CD4-positive, alpha-beta T cell (primary cell): ENCODE measurements around the gene PCBP2. TPM values are rescaled to one million over a fixed set of nuclear protein-coding genes. Genes with fewer than 3 reads are reported as not detected.
"Not testable (repeated sequence)": the region's sequence is repeated elsewhere in the genome, so short reads cannot be mapped to it uniquely, and the experiment has no call there.

Experiments used
- ATAC-seq: fragments of 200-7000 bp; cut with Tn5 transposase; one replicate; pipeline ENCODE4 v1.10.0; 2022; ENCODE audit warnings: mild to moderate bottlenecking; ENCODE audit not compliant: poor library complexity
- CTCF ChIA-PET: fragments of 350-600 bp; sonication (Branson Sonifier 250); formaldehyde crosslinking; loops from one replicate; lab custom pipeline; 2021; ENCODE audit warnings: antibody characterized with exemption, inconsistent platforms; lab: Charles Lee
- POLR2A ChIA-PET: fragments of 350-600 bp; sonication (Branson Sonifier 250); formaldehyde crosslinking; loops from one replicate; lab custom pipeline; 2021; ENCODE audit warnings: antibody characterized with exemption, inconsistent platforms; lab: Charles Lee
- DNase-seq, 14 experiments: peaks; one replicate each; pipeline ENCODE4 v3.0.0-alpha.2; 2013 to 2020; ENCODE audit warnings: mixed read lengths in 2 of 14
- H3K27ac ChIP-seq, 2 donors: one replicate each; pipeline versions ENCODE4 v1.5.1 to v1.7.0; 2013; ENCODE audit warnings: low read length in 2 of 2, low read depth in 1 of 2, mild to moderate bottlenecking in 1 of 2
- H3K27me3 ChIP-seq, 2 experiments: 1 replicate in 1 of 2; 2 replicates in 1 of 2; pipeline versions ENCODE4 v1.6.1 to v1.7.0; 2013; ENCODE audit warnings: low read length in 2 of 2, control low read depth in 1 of 2, mild to moderate bottlenecking in 1 of 2, moderate library complexity in 1 of 2; ENCODE audit not compliant: insufficient read depth in 2 of 2, control insufficient read depth in 1 of 2
- H3K36me3 ChIP-seq: one replicate; pipeline ENCODE4 v1.6.1; 2013; ENCODE audit warnings: low read length, control low read depth; ENCODE audit not compliant: insufficient read depth
- H3K4me1 ChIP-seq: one replicate; pipeline ENCODE4 v1.6.1; 2013; ENCODE audit warnings: low read length, control low read depth; ENCODE audit not compliant: insufficient read depth
- H3K4me3 ChIP-seq: one replicate; pipeline ENCODE4 v1.5.1; 2013; ENCODE audit warnings: mild to moderate bottlenecking, low read length, moderate library complexity
- H3K9me3 ChIP-seq, 2 experiments: 1 replicate in 1 of 2; 2 replicates in 1 of 2; pipeline versions ENCODE4 v1.6.1 to v1.7.0; 2013; ENCODE audit warnings: low read length in 2 of 2, mild to moderate bottlenecking in 2 of 2, control low read depth in 1 of 2, moderate library complexity in 1 of 2; ENCODE audit not compliant: control insufficient read depth in 1 of 2, insufficient read depth in 1 of 2
- H3K27ac Mint-ChIP-seq: one replicate; pipeline ENCODE4 v1.8.0; 2020; ENCODE audit warnings: mixed read lengths
- H3K27me3 Mint-ChIP-seq: one replicate; pipeline ENCODE4 v1.8.0; 2021; ENCODE audit warnings: mixed read lengths
- H3K36me3 Mint-ChIP-seq: one replicate; pipeline ENCODE4 v1.8.0; 2021; ENCODE audit warnings: low read depth, mixed read lengths
- H3K4me1 Mint-ChIP-seq: one replicate; pipeline ENCODE4 v1.8.0; 2021; ENCODE audit warnings: low read depth, mixed read lengths
- H3K4me3 Mint-ChIP-seq: one replicate; pipeline ENCODE4 v1.8.0; 2020; ENCODE audit warnings: mild to moderate bottlenecking, mixed read lengths
- H3K9me3 Mint-ChIP-seq: one replicate; pipeline ENCODE4 v1.8.0; 2020; ENCODE audit warnings: mixed read lengths
- CTCF ChIP-seq: fragments of 200-600 bp; IDR thresholded peaks from one replicate; pipeline ENCODE4 v1.8.0; 2022; ENCODE audit warnings: antibody characterized with exemption, mild to moderate bottlenecking
- intact Hi-C, 2 experiments: fragments of 100-400 bp; cut with DNase I in 1 of 2; cut with micrococcal nuclease in 1 of 2; formaldehyde crosslinking; loops; one replicate each; pipeline versions ENCODE4 v1.15.1 to v1.9.0; 2023 to 2025; cut with DNase I, micrococcal nuclease
- total RNA-seq, 174 experiments: library from RNA in 2 of 174; stranded (reverse) in 2 of 174; gene quantifications; one replicate each; pipeline ENCODE4 v1.2.3 and lab custom pipeline; 2021 to 2026

The PCBP2 gene
- total RNA-seq, 2 experiments from 2014 or later, result 1,331 to 1,359 TPM

- Mint-ChIP-seq H3K27me3 (no peaks in the 10 kb centered on the region), H3K4me1 (peaks cover 24% of the 10 kb centered on the region), H3K36me3 (peaks cover 95% of the 10 kb centered on the region), H3K4me3 (no peak overlapping the region), H3K27ac (no peak overlapping the region), H3K9me3 (no peaks in the 10 kb centered on the region)
- Histone ChIP-seq H3K9me3 (no peaks in the 10 kb centered on the region), H3K27ac (no peak overlapping the region), H3K27me3 (no peaks in the 10 kb centered on the region), H3K4me1 (peaks cover 3% of the 10 kb centered on the region), H3K4me3 (no peak overlapping the region), H3K36me3 (peaks cover 95% of the 10 kb centered on the region)
- DNase-seq (no peak), ATAC-seq (no peak)
- POLR2A ChIA-PET, result interaction anchor here (1.2 to 3.6 kb wide), 2 partner anchors 19 to 101 kb away, joined by 3 to 24 read pairs; partner anchors contain the start of genes MAP3K12, SP1 and TARBP2
- intact Hi-C loops, result no loop called here
- TF ChIP-seq CTCF, result no peak
- CTCF ChIA-PET, result interaction anchor here (1.1 to 2.4 kb wide), 2 partner anchors 8 to 28 kb away, joined by 3 to 9 read pairs; no protein-coding TSS in a partner anchor
Measured at GRCh38 chr12:53480491-53481442, 28.9 kb downstream of the PCBP2 start.

GRCh38 chr12:53481458-53481857, 29.6 kb downstream of the PCBP2 start:
- H3K4me3 ChIP-seq, H3K4me3 Mint-ChIP-seq, H3K27ac ChIP-seq, H3K27me3 ChIP-seq, H3K9me3 Mint-ChIP-seq, DNase-seq, H3K27ac Mint-ChIP-seq, intact Hi-C loops, H3K4me1 ChIP-seq, H3K9me3 ChIP-seq, H3K27me3 Mint-ChIP-seq, ATAC-seq: not testable (repeated sequence)
- H3K36me3 ChIP-seq, result peaks cover 95% of the 10 kb centered on the region
- CTCF ChIA-PET, result interaction anchor here (0.6 to 2.4 kb wide), 5 partner anchors 9 to 147 kb away, joined by 3 to 9 read pairs (median 3); no protein-coding TSS in a partner anchor
- POLR2A ChIA-PET, result interaction anchor here (0.9 to 3.6 kb wide), 7 partner anchors 8 to 102 kb away, joined by 3 to 24 read pairs (median 4); partner anchors contain the start of genes MAP3K12, SP1 and TARBP2
- Mint-ChIP-seq H3K36me3 (peaks cover 89% of the 10 kb centered on the region), H3K4me1 (peaks cover 18% of the 10 kb centered on the region)

GRCh38 chr12:53481939-53482586, 30.2 kb downstream of the PCBP2 start:
- no peaks in the 10 kb centered on the region for H3K27me3 ChIP-seq
- Mint-ChIP-seq H3K27me3 (no peaks in the 10 kb centered on the region), H3K4me1 (peaks cover 12% of the 10 kb centered on the region), H3K36me3 (peaks cover 83% of the 10 kb centered on the region), H3K27ac (peak overlapping the region; percentile 57), H3K4me3 (peak overlapping the region; percentile 6), H3K9me3 (no peaks in the 10 kb centered on the region)
- POLR2A ChIA-PET, result interaction anchor here (0.9 to 3.6 kb wide), 8 partner anchors 9 to 102 kb away, joined by 3 to 24 read pairs (median 4); partner anchors contain the start of genes MAP3K12, SP1 and TARBP2
- H3K9me3 ChIP-seq, result no peaks in the 10 kb centered on the region
- ATAC-seq, result peak; percentile 73
- TF ChIP-seq CTCF, result no peak
- CTCF ChIA-PET, result interaction anchor here (0.6 to 2.4 kb wide), 5 partner anchors 9 to 146 kb away, joined by 3 to 9 read pairs (median 3); no protein-coding TSS in a partner anchor
- H3K4me1 ChIP-seq, result peaks cover 7% of the 10 kb centered on the region
- DNase-seq, result peak in 2 of 14 experiments; percentile 50 to 59
- H3K4me3 ChIP-seq, result no peak overlapping the region
- intact Hi-C loops, result no loop called here
- peaks cover 95% of the 10 kb centered on the region for H3K36me3 ChIP-seq
- no peak overlapping the region for H3K27ac ChIP-seq
